Activated B cell treated with CpG ODN at 0.5 μM for 24 hours (primary cell): ENCODE data around the gene NHS. TPM values are rescaled to one million over a fixed set of nuclear protein-coding genes. Genes with fewer than 3 reads are reported as not detected.

Experiments used
- ATAC-seq: fragments of 200-7000 bp; cut with Tn5 transposase; one replicate; pipeline ENCODE4 v1.10.0; 2021; ENCODE audit warnings: low read depth, mild to moderate bottlenecking, moderate library complexity
- CTCF ChIA-PET: fragments of 350-600 bp; sonication (Branson Sonifier 250); formaldehyde crosslinking; loops from one replicate; lab custom pipeline; 2021; ENCODE audit warnings: antibody characterized with exemption; lab: Charles Lee
- POLR2A ChIA-PET: fragments of 350-600 bp; sonication (Branson Sonifier 250); formaldehyde crosslinking; loops from one replicate; lab custom pipeline; 2021; ENCODE audit warnings: antibody characterized with exemption; lab: Charles Lee
- DNase-seq: peaks from one replicate; pipeline ENCODE4 v3.0.0; 2022
- H3K27ac Mint-ChIP-seq: one replicate; pipeline ENCODE4 v1.8.0; 2020; ENCODE audit warnings: mixed read lengths
- H3K27me3 Mint-ChIP-seq: one replicate; pipeline ENCODE4 v1.8.0; 2021; ENCODE audit warnings: mixed read lengths
- H3K36me3 Mint-ChIP-seq: one replicate; pipeline ENCODE4 v1.8.0; 2021; ENCODE audit warnings: low read depth, mixed read lengths
- H3K4me1 Mint-ChIP-seq: one replicate; pipeline ENCODE4 v1.8.0; 2021; ENCODE audit warnings: mixed read lengths
- H3K4me3 Mint-ChIP-seq: one replicate; pipeline ENCODE4 v1.8.0; 2020; ENCODE audit warnings: mild to moderate bottlenecking, mixed read lengths
- H3K9me3 Mint-ChIP-seq: one replicate; pipeline ENCODE4 v1.8.0; 2020; ENCODE audit warnings: mixed read lengths
- intact Hi-C: fragments of 100-400 bp; cut with micrococcal nuclease; formaldehyde crosslinking; loops from one replicate; pipeline ENCODE4 v1.15.1; 2024
- total RNA-seq: library from RNA; stranded (reverse); gene quantifications from 2 replicates; pipeline ENCODE4 v1.2.3, GENCODE V29; 2022
- TF ChIP-seq, protein P1 (sequence below): fragments of 200-600 bp; IDR thresholded peaks from one replicate; pipeline ENCODE4 v1.8.0; 2022; ENCODE audit warnings: antibody characterized with exemption, mild to moderate bottlenecking

NHS gene
- not detected in 2 replicates for total RNA-seq

DNA sequence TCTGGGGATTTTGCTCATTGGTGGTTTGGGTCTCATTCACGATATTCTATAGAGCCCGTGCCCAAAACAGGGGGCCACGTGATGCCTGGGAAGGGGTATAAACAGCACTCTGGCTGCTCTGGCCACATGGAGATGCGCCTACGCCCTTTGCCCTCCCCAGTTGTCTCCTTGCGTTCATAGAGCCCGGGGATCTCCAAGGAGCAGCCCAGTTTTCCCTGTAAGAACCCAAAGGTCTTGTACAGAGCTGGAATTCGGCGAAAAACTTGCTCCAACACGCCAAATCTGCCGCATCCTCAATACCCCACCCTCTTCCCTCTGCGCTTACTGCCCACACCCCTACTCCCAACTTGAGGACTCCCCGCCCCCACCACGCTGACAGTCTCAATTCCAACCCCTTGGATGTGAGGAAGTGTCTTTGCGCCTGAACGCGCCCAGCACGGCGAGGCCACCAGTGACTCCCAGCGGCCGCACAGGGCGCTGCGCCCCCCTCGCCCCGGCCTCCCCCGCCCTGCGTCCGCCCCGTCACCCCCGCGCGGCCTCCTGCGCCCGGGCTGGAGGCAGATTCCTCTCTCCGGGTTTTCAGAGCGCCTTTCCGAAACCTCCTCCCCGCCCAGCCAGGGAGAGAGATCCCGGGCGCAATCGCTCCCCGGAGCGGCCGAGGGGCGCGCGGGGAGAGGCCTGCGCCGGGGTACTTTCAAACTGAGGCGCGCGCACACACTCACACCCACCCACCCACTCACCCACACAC, at the start of gene NHS:
NHS (plus strand) TSS at position 582 of the 748 bp plus-strand sequence. CDS start 558 bp downstream, outside the sequence.
- POLR2A ChIA-PET = no interaction called here
- intact Hi-C loops = no loop called here

DNA sequence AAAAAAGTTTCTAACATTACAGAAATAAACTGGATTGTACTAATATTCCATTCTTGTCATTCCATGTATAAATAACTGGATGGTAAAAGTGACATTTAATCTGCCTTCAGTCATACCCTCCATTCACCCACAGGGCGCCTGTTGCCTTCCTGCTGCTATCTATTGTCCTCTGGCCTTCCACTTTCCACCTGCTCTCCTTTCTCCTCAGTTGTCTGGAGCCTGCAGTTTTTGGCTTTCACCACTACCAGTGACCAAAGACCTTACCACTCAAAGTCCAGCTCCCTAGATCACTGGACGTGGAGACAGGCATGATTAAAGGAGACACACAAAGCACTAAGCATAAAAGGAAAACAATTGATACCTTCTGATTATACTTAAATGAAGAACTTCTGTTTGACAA, 46.2 kb upstream of the NHS start:
- intact Hi-C loops = no loop called here
- Mint-ChIP-seq H3K36me3 (no peaks in the 10 kb centered on the region), H3K27me3 (no peaks in the 10 kb centered on the region), H3K9me3 (no peaks in the 10 kb centered on the region), H3K4me3 (no peak overlapping the region), H3K4me1 (no peaks in the 10 kb centered on the region), H3K27ac (no peak overlapping the region)
- TF ChIP-seq, protein P1, sequence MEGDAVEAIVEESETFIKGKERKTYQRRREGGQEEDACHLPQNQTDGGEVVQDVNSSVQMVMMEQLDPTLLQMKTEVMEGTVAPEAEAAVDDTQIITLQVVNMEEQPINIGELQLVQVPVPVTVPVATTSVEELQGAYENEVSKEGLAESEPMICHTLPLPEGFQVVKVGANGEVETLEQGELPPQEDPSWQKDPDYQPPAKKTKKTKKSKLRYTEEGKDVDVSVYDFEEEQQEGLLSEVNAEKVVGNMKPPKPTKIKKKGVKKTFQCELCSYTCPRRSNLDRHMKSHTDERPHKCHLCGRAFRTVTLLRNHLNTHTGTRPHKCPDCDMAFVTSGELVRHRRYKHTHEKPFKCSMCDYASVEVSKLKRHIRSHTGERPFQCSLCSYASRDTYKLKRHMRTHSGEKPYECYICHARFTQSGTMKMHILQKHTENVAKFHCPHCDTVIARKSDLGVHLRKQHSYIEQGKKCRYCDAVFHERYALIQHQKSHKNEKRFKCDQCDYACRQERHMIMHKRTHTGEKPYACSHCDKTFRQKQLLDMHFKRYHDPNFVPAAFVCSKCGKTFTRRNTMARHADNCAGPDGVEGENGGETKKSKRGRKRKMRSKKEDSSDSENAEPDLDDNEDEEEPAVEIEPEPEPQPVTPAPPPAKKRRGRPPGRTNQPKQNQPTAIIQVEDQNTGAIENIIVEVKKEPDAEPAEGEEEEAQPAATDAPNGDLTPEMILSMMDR = no peak
- ChIA-PET CTCF (no interaction called here), POLR2A (no interaction called here)
- ATAC-seq = no peak
- no peak for DNase-seq

More for the DNA sequence above, at the start of gene NHS:
- ATAC-seq = no peak
- no peaks in the 10 kb centered on the region for H3K4me1 Mint-ChIP-seq
- no peak within 1 kb of the TSS for H3K4me3 Mint-ChIP-seq
- CTCF ChIA-PET = no interaction called here
- H3K36me3 Mint-ChIP-seq = no peaks in the 10 kb centered on the region
- TF ChIP-seq, protein P1 = no peak
- no peak within 1 kb of the TSS for H3K27ac Mint-ChIP-seq
- no peak for DNase-seq
- no peaks in the 10 kb centered on the region for H3K9me3 Mint-ChIP-seq
- peaks cover 18% of the 10 kb centered on the region for H3K27me3 Mint-ChIP-seq

DNA sequence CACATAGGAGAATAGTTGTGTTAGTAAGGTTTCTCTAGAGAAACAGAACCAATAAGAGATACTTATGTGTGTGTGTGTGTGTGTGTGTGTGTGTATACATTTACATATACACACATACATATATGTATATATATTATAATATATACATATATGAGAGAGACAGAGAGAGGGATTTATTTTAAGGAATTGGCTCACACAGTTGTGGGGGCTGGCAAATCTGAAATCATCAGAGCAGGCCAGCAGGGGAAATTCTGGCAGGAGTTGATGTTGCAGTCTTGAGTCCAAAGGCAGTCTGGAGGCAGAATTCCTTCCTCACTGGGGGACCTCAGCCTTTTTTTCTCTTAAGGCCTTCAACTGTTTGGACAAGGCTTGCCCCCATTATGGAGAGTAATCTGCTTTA, 38.6 kb upstream of the NHS start:
- H3K36me3 Mint-ChIP-seq = no peaks in the 10 kb centered on the region
- H3K4me3 Mint-ChIP-seq = no peak overlapping the region
- CTCF ChIA-PET = no interaction called here
- POLR2A ChIA-PET = no interaction called here
- TF ChIP-seq, protein P1 = no peak
- ATAC-seq (no peak), DNase-seq (no peak)
- no peak overlapping the region for H3K27ac Mint-ChIP-seq
- no peaks in the 10 kb centered on the region for H3K9me3 Mint-ChIP-seq
- H3K4me1 Mint-ChIP-seq = no peaks in the 10 kb centered on the region
- H3K27me3 Mint-ChIP-seq = no peaks in the 10 kb centered on the region
- intact Hi-C loops = no loop called here

DNA sequence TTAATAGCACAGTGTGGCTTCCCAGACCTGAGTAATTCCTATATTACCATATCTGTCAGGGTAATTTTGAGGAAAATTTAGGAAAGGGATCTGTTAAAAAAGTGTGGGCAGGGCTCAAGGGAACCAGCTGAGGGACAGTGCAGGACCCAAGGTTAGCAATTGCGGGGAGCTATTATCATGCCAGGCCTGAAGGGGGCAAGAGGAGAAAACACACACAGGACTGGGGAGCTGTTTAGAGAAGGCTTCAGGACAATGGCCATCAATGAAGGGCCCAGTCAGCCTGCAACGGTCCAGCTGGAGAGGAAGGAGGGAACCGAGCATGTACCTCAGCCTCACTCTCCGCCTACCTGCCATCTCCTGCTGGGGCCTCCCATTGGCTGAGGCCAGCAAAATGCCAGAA, 19.0 kb upstream of the NHS start:
- no peaks in the 10 kb centered on the region for H3K4me1 Mint-ChIP-seq
- H3K27me3 Mint-ChIP-seq = no peaks in the 10 kb centered on the region
- ChIA-PET CTCF (no interaction called here), POLR2A (no interaction called here)
- H3K9me3 Mint-ChIP-seq = peaks cover 6% of the 10 kb centered on the region
- H3K36me3 Mint-ChIP-seq = no peaks in the 10 kb centered on the region
- intact Hi-C loops = no loop called here
- H3K4me3 Mint-ChIP-seq = no peak overlapping the region
- H3K27ac Mint-ChIP-seq = no peak overlapping the region
- TF ChIP-seq, protein P1 = no peak
- ATAC-seq (no peak), DNase-seq (no peak)

DNA sequence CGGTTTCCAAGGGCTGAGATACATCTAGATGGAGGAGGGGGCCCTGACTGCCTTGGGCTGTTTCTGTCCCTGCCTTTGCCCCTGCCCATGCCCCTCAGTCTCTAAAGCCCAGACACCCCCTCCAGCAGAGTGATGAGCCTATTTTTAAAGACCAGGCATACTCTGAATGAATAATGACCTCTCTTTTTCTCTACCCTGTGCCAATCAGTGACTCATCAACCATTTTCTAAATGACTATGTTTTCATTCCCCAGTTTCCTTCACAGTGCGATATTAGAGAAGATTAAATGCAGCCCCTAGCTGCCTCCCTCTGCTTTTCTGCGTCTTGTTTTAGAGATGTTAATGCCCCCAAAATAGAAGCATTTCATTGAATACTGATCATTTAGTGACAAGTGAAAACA, 15.5 kb upstream of the NHS start:
- Mint-ChIP-seq H3K9me3 (no peaks in the 10 kb centered on the region), H3K27ac (no peak overlapping the region), H3K27me3 (no peaks in the 10 kb centered on the region), H3K4me1 (no peaks in the 10 kb centered on the region), H3K36me3 (no peaks in the 10 kb centered on the region), H3K4me3 (no peak overlapping the region)
- intact Hi-C loops = no loop called here
- TF ChIP-seq, protein P1 = no peak
- ATAC-seq (no peak), DNase-seq (no peak)
- ChIA-PET POLR2A (no interaction called here), CTCF (no interaction called here)
